ENCODE results near the gene OOSP1. TPM values are rescaled to one million over a fixed set of nuclear protein-coding genes. Genes with fewer than 3 reads are reported as not detected.

The OOSP1 gene, protein sequence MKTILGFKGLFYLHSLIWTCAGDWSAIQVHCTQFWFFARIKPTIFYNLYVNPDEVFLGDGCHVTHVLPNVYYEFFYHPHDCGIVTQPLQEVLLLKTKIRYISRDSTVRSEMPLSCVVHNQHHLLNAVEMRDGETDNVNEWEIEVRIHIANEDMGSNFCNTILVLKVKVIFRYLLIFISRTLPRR
- not detected for total RNA-seq

- no peak for DNase-seq (ENCODE audit: low spot score in 2 of 2)
- TF ChIP-seq CTCF (IDR thresholded peaks at IDR 0.05) (no peak), POLR2A (IDR thresholded peaks at IDR 0.05) (no peak)
- H3K4me3 ChIP-seq (ENCODE audit: low read depth, poor library complexity, severe bottlenecking), result no peak within 1 kb of the TSS
- 43 to 57% methylated on average over 2 of the region's 2 CpGs for WGBS, 2 donors
- intact Hi-C loops (cut with DNase I; ENCODE audit: low total_unique reads), result no loop called here
These were observed at the start of gene OOSP1 for GRCh38 chr11:59938132-59938531. Gene OOSP1 (plus strand): TSS chr11:59938432. CDS start chr11:59938455, 23 bp downstream.

DNA sequence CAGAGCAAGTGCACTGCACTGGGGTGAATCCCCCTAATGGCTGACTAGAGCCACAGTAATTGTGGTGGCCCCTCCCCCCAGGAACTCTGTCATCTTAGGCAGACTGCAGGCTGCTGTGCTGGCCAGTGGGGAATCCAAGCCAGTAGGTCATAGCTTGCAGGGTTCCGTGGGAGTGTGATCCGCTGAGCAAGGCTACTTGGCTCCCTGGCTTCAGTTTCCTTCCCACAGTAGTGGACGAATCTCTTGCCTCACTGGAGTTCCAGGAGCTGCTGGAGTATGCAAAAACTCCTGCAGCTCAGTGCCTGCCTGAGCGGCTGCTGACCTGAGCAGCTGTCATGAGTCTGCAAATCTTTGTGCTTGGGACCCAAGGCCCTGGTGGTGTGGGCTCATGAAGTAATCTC is 46.5 kb upstream of the OOSP1 start:
- H3K4me3 ChIP-seq (ENCODE audit: low read depth, poor library complexity, severe bottlenecking), result no peak overlapping the region
- TF ChIP-seq POLR2A (IDR thresholded peaks at IDR 0.05), result no peak
- TF ChIP-seq CTCF (IDR thresholded peaks at IDR 0.05), result no peak
- intact Hi-C loops (cut with DNase I; ENCODE audit: low total_unique reads), result no loop called here
- DNase-seq (ENCODE audit: low spot score in 2 of 2), result no peak
- 32 to 52% methylated on average over 3 to 4 of the region's 4 CpGs for WGBS, 2 donors

DNA sequence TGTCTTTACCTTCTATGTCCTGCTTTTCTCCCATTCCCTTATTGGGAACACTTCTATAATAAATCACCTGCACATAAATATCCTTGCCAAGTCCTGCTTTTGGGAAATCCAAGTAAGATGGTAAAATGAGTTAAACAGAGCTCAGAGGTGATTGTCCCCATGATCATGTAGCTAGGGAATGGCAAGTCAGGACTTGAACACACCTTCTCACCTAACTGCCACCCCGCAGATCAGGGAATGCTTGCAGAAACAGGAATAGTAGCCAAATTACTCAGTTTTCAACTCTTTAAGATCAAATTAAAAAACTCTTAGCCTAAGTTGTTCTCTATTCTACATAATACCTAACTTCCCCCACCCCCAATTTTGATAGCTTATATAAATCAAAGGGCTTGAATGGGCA is 43.6 kb upstream of the OOSP1 start:
- 48 to 50% methylated on average over 1 of the region's 1 CpG for WGBS, 2 donors
- intact Hi-C loops (cut with DNase I; ENCODE audit: low total_unique reads), result no loop called here
- H3K4me3 ChIP-seq (ENCODE audit: low read depth, poor library complexity, severe bottlenecking), result no peak overlapping the region
- TF ChIP-seq CTCF (IDR thresholded peaks at IDR 0.05) (no peak), POLR2A (IDR thresholded peaks at IDR 0.05) (no peak)
- DNase-seq (ENCODE audit: low spot score in 2 of 2), result no peak

GRCh38 chr11:59898046-59898445 is 40.2 kb upstream of the OOSP1 start:
- H3K4me3 ChIP-seq (ENCODE audit: low read depth, poor library complexity, severe bottlenecking), result no peak overlapping the region
- intact Hi-C loops (cut with DNase I; ENCODE audit: low total_unique reads), result no loop called here
- no peak for DNase-seq (ENCODE audit: low spot score in 2 of 2)
- WGBS, 2 donors, result 95 to 97% methylated on average over 31 of the region's 31 CpGs
- TF ChIP-seq CTCF (IDR thresholded peaks at IDR 0.05), result no peak
- TF ChIP-seq POLR2A (IDR thresholded peaks at IDR 0.05), result no peak

- intact Hi-C loops (cut with DNase I; ENCODE audit: low total_unique reads), result no loop called here
- H3K4me3 ChIP-seq (ENCODE audit: low read depth, poor library complexity, severe bottlenecking), result no peak overlapping the region
- no peak for TF ChIP-seq POLR2A (IDR thresholded peaks at IDR 0.05)
- no peak for TF ChIP-seq CTCF (IDR thresholded peaks at IDR 0.05)
- no peak for DNase-seq (ENCODE audit: low spot score in 2 of 2)
- WGBS, 2 donors, result 90% methylated on average over 7 of the region's 7 CpGs
These were observed 39.6 kb upstream of the OOSP1 start for GRCh38 chr11:59898650-59899049.

- no peak for TF ChIP-seq POLR2A (IDR thresholded peaks at IDR 0.05)
- TF ChIP-seq CTCF (IDR thresholded peaks at IDR 0.05), result no peak
- intact Hi-C loops (cut with DNase I; ENCODE audit: low total_unique reads), result no loop called here
- WGBS, 2 donors, result 75 to 79% methylated on average over 11 of the region's 11 CpGs
- no peak overlapping the region for H3K4me3 ChIP-seq (ENCODE audit: low read depth, poor library complexity, severe bottlenecking)
- DNase-seq (ENCODE audit: low spot score in 2 of 2), result no peak
These were observed 38.7 kb upstream of the OOSP1 start for GRCh38 chr11:59899532-59899931.
